HEK293T (cell line): ENCODE measurements around the gene RRP8.

ENCODE experiments used
- ARNT ChIP-seq: fragments of 450-650 bp; IDR thresholded peaks from 2 replicates; pipeline ENCODE4 v1.6.1; 2017; ENCODE audit warnings: mild to moderate bottlenecking
- BHLHE40 ChIP-seq: fragments of 450-650 bp; IDR thresholded peaks from 2 replicates; pipeline ENCODE4 v1.6.1; 2016; ENCODE audit warnings: mild to moderate bottlenecking, moderate library complexity, borderline replicate concordance
- CTBP1 ChIP-seq: fragments of 450-650 bp; IDR thresholded peaks from 2 replicates; pipeline ENCODE4 v1.6.1; 2016; ENCODE audit warnings: borderline replicate concordance
- ELF4 ChIP-seq: fragments of 450-650 bp; IDR thresholded peaks from 2 replicates; pipeline ENCODE4 v1.6.1; 2017; ENCODE audit warnings: antibody characterized with exemption
- FOXA1 ChIP-seq: fragments of 450-650 bp; IDR thresholded peaks from 2 replicates; pipeline ENCODE4 v1.6.1; 2016; ENCODE audit warnings: mild to moderate bottlenecking
- FOXK2 ChIP-seq: fragments of 450-650 bp; IDR thresholded peaks from 2 replicates; pipeline ENCODE4 v1.6.1; 2016; ENCODE audit warnings: mild to moderate bottlenecking
- FOXM1 ChIP-seq: fragments of 450-650 bp; IDR thresholded peaks from 2 replicates; pipeline ENCODE4 v1.6.1; 2017; ENCODE audit warnings: mild to moderate bottlenecking, borderline replicate concordance
- HDGF ChIP-seq: fragments of 450-650 bp; IDR thresholded peaks from 2 replicates; pipeline ENCODE4 v1.6.1; 2017; ENCODE audit warnings: antibody characterized with exemption, borderline replicate concordance
- L3MBTL2 ChIP-seq: fragments of 450-650 bp; conservative IDR thresholded peaks from 2 replicates; pipeline ENCODE4 v1.6.1; 2016; ENCODE audit warnings: mild to moderate bottlenecking
- LEF1 ChIP-seq: fragments of 450-650 bp; IDR thresholded peaks from 2 replicates; pipeline ENCODE4 v1.6.1; 2017; ENCODE audit warnings: mild to moderate bottlenecking, borderline replicate concordance
- SP1 ChIP-seq: fragments of 450-650 bp; IDR thresholded peaks from 2 replicates; pipeline ENCODE4 v1.6.1; 2017
- SUZ12 ChIP-seq: fragments of 450-650 bp; IDR thresholded peaks from 2 replicates; pipeline ENCODE4 v1.6.1; 2016; ENCODE audit warnings: mild to moderate bottlenecking
- TARDBP ChIP-seq: fragments of 450-650 bp; IDR thresholded peaks from 2 replicates; pipeline ENCODE4 v1.6.1; 2016
- ZNF384 ChIP-seq: fragments of 450-650 bp; IDR thresholded peaks from 2 replicates; pipeline ENCODE4 v1.6.1; 2016

DNA sequence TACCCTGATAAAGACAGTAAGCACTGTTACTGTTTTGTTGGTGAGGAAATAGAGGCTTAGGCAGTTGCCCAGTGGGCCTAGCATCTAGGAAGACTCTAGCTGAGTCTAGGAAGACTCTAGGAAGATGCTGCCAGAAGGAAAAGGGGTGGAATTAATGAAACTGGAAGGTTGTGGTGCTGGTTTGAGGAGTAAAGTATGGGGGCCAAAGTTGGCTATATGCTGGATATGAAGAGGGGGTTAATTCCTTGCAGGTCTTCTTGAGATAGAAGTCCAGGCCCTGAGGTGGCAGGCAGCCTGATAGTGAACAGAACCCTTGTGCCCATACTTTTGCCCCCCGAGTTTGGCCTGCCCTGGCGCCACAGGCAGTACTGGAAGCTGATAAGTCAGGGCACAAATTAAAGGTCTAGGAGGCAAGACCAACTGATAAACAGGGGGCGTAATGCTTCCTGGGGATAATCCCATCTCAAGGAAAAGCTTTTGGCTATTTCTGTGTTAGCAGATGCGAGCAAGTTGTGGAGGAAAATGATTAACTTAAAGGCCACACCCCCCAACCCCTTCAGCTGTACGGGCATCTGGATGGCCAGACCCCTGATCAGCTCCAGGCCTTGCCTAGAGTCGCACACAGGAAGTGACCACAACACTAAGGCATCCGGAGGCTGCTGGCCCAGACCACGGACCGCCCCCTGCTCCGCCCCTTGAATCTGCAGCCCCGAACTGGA lies 3.2 kb upstream of the RRP8 start:
- TF ChIP-seq ELF4, result no peak
- no peak for TF ChIP-seq SP1
- TF ChIP-seq SUZ12, result no peak
- no peak for TF ChIP-seq ARNT
- no peak for TF ChIP-seq L3MBTL2
- no peak for TF ChIP-seq FOXK2
- TF ChIP-seq CTBP1, result no peak
- no peak for TF ChIP-seq TARDBP
- TF ChIP-seq FOXM1, result no peak
- no peak for TF ChIP-seq HDGF
- no peak for TF ChIP-seq FOXA1
- no peak for TF ChIP-seq ZNF384
- TF ChIP-seq LEF1, result no peak
- TF ChIP-seq BHLHE40, result no peak
